Activated effector memory CD4-positive, alpha-beta T cell treated with Interleukin-2 at 50 U/mL for 16 hours (primary cell): ENCODE measurements around the gene ITGA3.

Source experiments
- DNase-seq: peaks from one replicate; pipeline ENCODE4 v3.0.0-alpha.2; 2020

Gene ITGA3

GRCh38 chr17:50132104-50132794, 76.3 kb downstream of the ITGA3 start:
- no peak for DNase-seq

GRCh38 chr17:50133028-50133768, 77.3 kb downstream of the ITGA3 start:
- DNase-seq: no peak

- no peak for DNase-seq
These were observed 77.8 kb downstream of the ITGA3 start for GRCh38 chr17:50133769-50134099.

- DNase-seq: no peak
These were observed 78.5 kb downstream of the ITGA3 start for GRCh38 chr17:50134206-50135110.

- DNase-seq: no peak
These were observed 79.6 kb downstream of the ITGA3 start for GRCh38 chr17:50135316-50136095.

GRCh38 chr17:50136096-50136687, 80.3 kb downstream of the ITGA3 start:
- no peak for DNase-seq

GRCh38 chr17:50137042-50137441, 81.1 kb downstream of the ITGA3 start:
- DNase-seq: no peak

GRCh38 chr17:50139185-50139783, 83.4 kb downstream of the ITGA3 start:
- no peak for DNase-seq
